HepG2 (cell line): ENCODE results near the gene SLC22A4. TPM values are rescaled to one million over a fixed set of nuclear protein-coding genes. Genes with fewer than 3 reads are reported as not detected.

Experiments used
- ASH2L ChIP-seq: fragments of 300-600, 200-600 bp; sonication (generic); IDR thresholded peaks from 2 replicates; pipeline ENCODE4 v1.7.0; 2017; ENCODE audit warnings: low read depth, mild to moderate bottlenecking, moderate library complexity, mixed read lengths, low read length; ENCODE audit not compliant: insufficient read length
- BCL3 ChIP-seq: sonication (generic); formaldehyde crosslinking; IDR thresholded peaks from 2 replicates; pipeline ENCODE4 v1.5.1; 2020; ENCODE audit warnings: mild to moderate bottlenecking, missing genetic modification reagents, moderate library complexity
- CREB1 ChIP-seq, 2 experiments: fragments of 450-650 bp in 1 of 2; IDR thresholded peaks; 2 replicates each; pipeline ENCODE4 v1.6.1; 2016 to 2017; ENCODE audit warnings: control low read depth in 1 of 2, mild to moderate bottlenecking in 1 of 2, missing compliant biosample characterization in 1 of 2, missing genetic modification characterization in 1 of 2
- ESRRA ChIP-seq: sonication (generic); formaldehyde crosslinking; IDR thresholded peaks from 2 replicates; pipeline ENCODE4 v1.5.1; 2020; ENCODE audit warnings: mild to moderate bottlenecking, low read depth, missing genetic modification reagents
- GTF3A ChIP-seq: sonication (generic); formaldehyde crosslinking; conservative IDR thresholded peaks from 2 replicates; pipeline ENCODE4 v1.4.0; 2020; ENCODE audit warnings: mild to moderate bottlenecking, missing genetic modification reagents
- MAZ ChIP-seq, 2 experiments: sonication (generic) in 1 of 2; formaldehyde crosslinking in 1 of 2; IDR thresholded peaks; 2 replicates each; pipeline versions ENCODE4 v1.5.0 to v1.6.1; 2012 to 2020; ENCODE audit warnings: low read depth in 2 of 2, mild to moderate bottlenecking in 2 of 2, borderline replicate concordance in 1 of 2, improper control_type of control experiment in 1 of 2, low read length in 1 of 2, missing genetic modification reagents in 1 of 2, moderate library complexity in 1 of 2
- MEIS1 ChIP-seq: sonication (generic); formaldehyde crosslinking; IDR thresholded peaks from 2 replicates; pipeline ENCODE4 v1.9.0; 2021; ENCODE audit warnings: mild to moderate bottlenecking, missing genetic modification reagents, moderate library complexity, borderline replicate concordance
- NR2F1 ChIP-seq, 2 experiments: fragments of 450-650 bp in 1 of 2; formaldehyde crosslinking in 1 of 2; IDR thresholded peaks; 2 replicates each; pipeline versions ENCODE4 v1.5.0 to v1.6.1; 2016 to 2020; ENCODE audit warnings: mild to moderate bottlenecking in 1 of 2, missing compliant biosample characterization in 1 of 2, missing genetic modification reagents in 1 of 2, moderate library complexity in 1 of 2
- PREB ChIP-seq: sonication (generic); formaldehyde crosslinking; IDR thresholded peaks from 2 replicates; pipeline ENCODE4 v1.4.0; 2020; ENCODE audit warnings: missing genetic modification reagents
- SAP130 ChIP-seq: IDR thresholded peaks from 2 replicates; pipeline ENCODE4 v1.6.1; 2016; ENCODE audit warnings: low read depth
- SIX4 ChIP-seq: sonication (generic); formaldehyde crosslinking; IDR thresholded peaks from 2 replicates; pipeline ENCODE4 v1.4.0; 2020; ENCODE audit warnings: missing genetic modification reagents
- SMAD3 ChIP-seq: sonication (generic); formaldehyde crosslinking; IDR thresholded peaks from 2 replicates; pipeline ENCODE4 v1.4.0; 2020; ENCODE audit warnings: missing genetic modification reagents
- SMARCC2 ChIP-seq: fragments of 450-650 bp; IDR thresholded peaks from 2 replicates; pipeline ENCODE4 v1.6.1; 2017; ENCODE audit warnings: antibody characterized with exemption, mild to moderate bottlenecking
- SOX5 ChIP-seq: IDR thresholded peaks from 2 replicates; pipeline ENCODE4 v1.6.1; 2016; ENCODE audit warnings: borderline replicate concordance
- SPEN ChIP-seq: sonication (generic); formaldehyde crosslinking; IDR thresholded peaks from 2 replicates; pipeline ENCODE4 v1.5.1; 2020; ENCODE audit warnings: low read depth, mild to moderate bottlenecking, missing genetic modification reagents
- SRSF4 ChIP-seq: fragments of 200-400 bp; formaldehyde crosslinking; IDR thresholded peaks from one replicate; pipeline ENCODE4 v1.6.1; 2018; ENCODE audit warnings: mild to moderate bottlenecking, low read depth, low read length, moderate library complexity; ENCODE audit not compliant: poor library complexity, severe bottlenecking
- TBP ChIP-seq: sonication (generic); formaldehyde crosslinking; IDR thresholded peaks from 2 replicates; pipeline ENCODE4 v1.5.0; 2020; ENCODE audit warnings: missing genetic modification reagents
- ZFP90 ChIP-seq: sonication (generic); formaldehyde crosslinking; IDR thresholded peaks from 2 replicates; pipeline ENCODE4 v1.8.0; 2022; ENCODE audit warnings: missing genetic modification reagents, mild to moderate bottlenecking, inconsistent platforms, borderline replicate concordance
- ZMAT5 ChIP-seq: sonication (generic); formaldehyde crosslinking; IDR thresholded peaks from 2 replicates; pipeline ENCODE4 v1.5.0; 2020; ENCODE audit warnings: mild to moderate bottlenecking, low read depth, missing genetic modification reagents, borderline replicate concordance
- ZNF446 ChIP-seq: sonication (generic); formaldehyde crosslinking; IDR thresholded peaks from 2 replicates; pipeline ENCODE4 v1.5.0; 2020; ENCODE audit warnings: mild to moderate bottlenecking, missing genetic modification reagents
- ZNF563 ChIP-seq: sonication (generic); formaldehyde crosslinking; IDR thresholded peaks from 2 replicates; pipeline ENCODE4 v1.8.0; 2022; ENCODE audit warnings: mild to moderate bottlenecking, moderate library complexity, missing genetic modification reagents
- ZNF629 ChIP-seq: sonication (generic); formaldehyde crosslinking; conservative IDR thresholded peaks from 2 replicates; pipeline ENCODE4 v1.5.0; 2020; ENCODE audit warnings: missing genetic modification reagents
- ZNF674 ChIP-seq: sonication (generic); formaldehyde crosslinking; IDR thresholded peaks from 2 replicates; pipeline ENCODE4 v1.5.0; 2020; ENCODE audit warnings: low read depth, mild to moderate bottlenecking, missing genetic modification reagents
- ZNF777 ChIP-seq: sonication (generic); formaldehyde crosslinking; IDR thresholded peaks from 2 replicates; pipeline ENCODE4 v1.4.0; 2020; ENCODE audit warnings: missing genetic modification reagents
- polyA plus RNA-seq, 8 experiments: library from polyadenylated mRNA; depleted of rRNA in 3 of 8; stranded (reverse) in 7 of 8; unstranded in 1 of 8; fragments of >200 nt; fragmentation: Illumina TruSeq in 4 of 8; extraction: Trizol in 4 of 8; gene quantifications; 2 replicates each; pipeline versions ENCODE4 v1.2.1 to v1.2.3, GENCODE V29; 2011 to 2016; ENCODE audit warnings: low read depth in 4 of 8, missing spikeins in 1 of 8, mixed read lengths in 1 of 8; ENCODE audit not compliant: insufficient read depth in 1 of 8
- total RNA-seq, 5 experiments: library from RNA; depleted of rRNA; stranded (reverse); fragments of >200 nt; fragmentation: Illumina TruSeq; extraction: Trizol; gene quantifications; 2 replicates each; pipeline ENCODE4 v1.2.3, GENCODE V29; 2016; ENCODE audit warnings: low read depth in 1 of 5
- TF ChIP-seq, protein P1 (sequence below): sonication (generic); formaldehyde crosslinking; IDR thresholded peaks from 2 replicates; pipeline ENCODE4 v1.4.0; 2020; ENCODE audit warnings: missing genetic modification reagents

Gene SLC22A4
- total and polyA plus RNA-seq, 2 of the 13 experiments (the other 11 are each of a cell fraction or from before 2014, with no cell fraction given) = 0.33 to 0.62 TPM

- TF ChIP-seq GTF3A (CRISPR knock-in tag) (no peak), SMAD3 (CRISPR knock-in tag) (no peak), SOX5 (CRISPR knock-in tag) (no peak), PREB (CRISPR knock-in tag) (peak; percentile 25; the same call in 1 of the 2 replicates), ZNF777 (CRISPR knock-in tag) (peak; percentile 86), ZNF674 (CRISPR knock-in tag) (peak; percentile 75; the same call in 1 of the 2 replicates), BCL3 (peak; percentile 79; the same call in 1 of the 2 replicates), ESRRA (CRISPR knock-in tag) (no peak), CREB1 (IDR thresholded peaks at IDR 0.05) (no peak), CREB1 (CRISPR knock-in tag; IDR thresholded peaks at IDR 0.05) (no peak), SRSF4 (no peak), ASH2L (peak; percentile 80), SPEN (CRISPR knock-in tag) (peak; percentile 96), NR2F1 (CRISPR knock-in tag; IDR thresholded peaks at IDR 0.05) (no peak), MAZ (IDR thresholded peaks at IDR 0.05; ENCODE audit: borderline replicate concordance, low read depth, low read length) (0 out of 2 replicates have a peak, but pooled peaks have one; percentile 9), MAZ (CRISPR knock-in tag; IDR thresholded peaks at IDR 0.05; ENCODE audit: low read depth) (peak; percentile 98), ZMAT5 (CRISPR knock-in tag) (no peak), ZFP90 (peak; percentile 91), SMARCC2 (no peak), TBP (CRISPR knock-in tag) (no peak), ZNF563 (CRISPR knock-in tag) (peak; percentile 90), MEIS1 (CRISPR knock-in tag) (no peak), ZNF629 (peak; percentile 18; the same call in 1 of the 2 replicates), SAP130 (no peak; the same call in 1 of the 2 replicates), SIX4 (0 out of 2 replicates have a peak, but pooled peaks have one; percentile 15), ZNF446 (CRISPR knock-in tag) (no peak)
- TF ChIP-seq, protein P1, sequence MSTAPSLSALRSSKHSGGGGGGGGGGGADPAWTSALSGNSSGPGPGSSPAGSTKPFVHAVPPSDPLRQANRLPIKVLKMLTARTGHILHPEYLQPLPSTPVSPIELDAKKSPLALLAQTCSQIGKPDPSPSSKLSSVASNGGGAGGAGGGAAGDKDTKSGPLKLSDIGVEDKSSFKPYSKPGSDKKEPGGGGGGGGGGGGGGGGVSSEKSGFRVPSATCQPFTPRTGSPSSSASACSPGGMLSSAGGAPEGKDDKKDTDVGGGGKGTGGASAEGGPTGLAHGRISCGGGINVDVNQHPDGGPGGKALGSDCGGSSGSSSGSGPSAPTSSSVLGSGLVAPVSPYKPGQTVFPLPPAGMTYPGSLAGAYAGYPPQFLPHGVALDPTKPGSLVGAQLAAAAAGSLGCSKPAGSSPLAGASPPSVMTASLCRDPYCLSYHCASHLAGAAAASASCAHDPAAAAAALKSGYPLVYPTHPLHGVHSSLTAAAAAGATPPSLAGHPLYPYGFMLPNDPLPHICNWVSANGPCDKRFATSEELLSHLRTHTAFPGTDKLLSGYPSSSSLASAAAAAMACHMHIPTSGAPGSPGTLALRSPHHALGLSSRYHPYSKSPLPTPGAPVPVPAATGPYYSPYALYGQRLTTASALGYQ (CRISPR knock-in tag) = peak; percentile 81
Measured at GRCh38 chr5:132369474-132370180, 75.4 kb downstream of the SLC22A4 start, which contains the start of gene SLC22A5 (continued).
